GM10266 (cell line): Measurements from ENCODE around the gene CKB.

Experiments used
- DNase-seq: peaks from one replicate; pipeline ENCODE4 v3.0.0; 2012; ENCODE audit errors: extremely low spot score
- CTCF ChIP-seq: IDR thresholded peaks from 2 replicates; pipeline ENCODE4 v1.5.1; 2012; ENCODE audit warnings: mild to moderate bottlenecking, low read depth; ENCODE audit not compliant: control insufficient read depth, insufficient read depth; ENCODE audit errors: missing control alignments

The CKB gene

GRCh38 chr14:103492156-103492925 lies 30.3 kb downstream of the CKB start:
- no peak for TF ChIP-seq CTCF
- DNase-seq: no peak

GRCh38 chr14:103491691-103492090 lies 30.9 kb downstream of the CKB start:
- TF ChIP-seq CTCF: no peak
- DNase-seq: no peak

- no peak for TF ChIP-seq CTCF
- no peak for DNase-seq
Measured at GRCh38 chr14:103489621-103490020, 33.0 kb downstream of the CKB start.

- TF ChIP-seq CTCF: no peak
- DNase-seq: no peak
Measured at GRCh38 chr14:103488960-103489359, 33.7 kb downstream of the CKB start.

GRCh38 chr14:103488071-103488470 lies 34.6 kb downstream of the CKB start:
- TF ChIP-seq CTCF: no peak
- DNase-seq: no peak

GRCh38 chr14:103485504-103485903 lies 37.1 kb downstream of the CKB start:
- no peak for DNase-seq
- TF ChIP-seq CTCF: no peak

GRCh38 chr14:103483600-103483999 lies 39.0 kb downstream of the CKB start:
- no peak for TF ChIP-seq CTCF
- no peak for DNase-seq
